Mammary epithelial cell (primary cell): ENCODE results near the gene VSX1.
A peak's percentile ranks its signal among the peaks of the same experiment; 100 is the strongest.

ENCODE experiments used
- CTCF ChIP-seq, 2 donors: IDR thresholded peaks in 1 of 2; conservative IDR thresholded peaks in 1 of 2; 2 replicates each; pipeline ENCODE4 v1.5.1; 2011 to 2012; ENCODE audit warnings: inconsistent platforms in 2 of 2, low read length in 2 of 2, mild to moderate bottlenecking in 2 of 2, control low read depth in 1 of 2, low read depth in 1 of 2; ENCODE audit not compliant: insufficient read depth in 1 of 2; ENCODE audit errors: extremely low read depth in 1 of 2
- EZH2 ChIP-seq: IDR thresholded peaks from 2 replicates; pipeline ENCODE4 v1.6.1; 2012; ENCODE audit warnings: low read length, inconsistent platforms, borderline replicate concordance

GRCh38 chr20:25076731-25077609, 5.0 kb downstream of the VSX1 start:
- TF ChIP-seq CTCF (conservative IDR thresholded peaks at IDR 0.05 in 1 of 2, IDR thresholded peaks at IDR 0.05 in 1 of 2; ENCODE audit: extremely low read depth in 1 of 2, insufficient read depth in 1 of 2, low read depth in 1 of 2, low read length in 2 of 2) (peak; percentile 30 to 58), EZH2 (no peak)
